Sciatic nerve (tissue), 2 donors: ENCODE data around the gene APBA2. TPM values are rescaled to one million over a fixed set of nuclear protein-coding genes. Genes with fewer than 3 reads are reported as not detected.
A peak's percentile ranks its signal among the peaks of the same experiment; 100 is the strongest.
"Not testable (repeated sequence)": the region's sequence is repeated elsewhere in the genome, so short reads cannot be mapped to it uniquely, and the experiment has no call there.

Experiments used
- ATAC-seq: fragments of 200-7000 bp; cut with Tn5 transposase; one replicate; pipeline ENCODE4 v1.9.1; 2020; ENCODE audit warnings: mild to moderate bottlenecking, moderate library complexity
- DNase-seq: peaks from one replicate; pipeline ENCODE4 v3.0.0-alpha.2; 2020; ENCODE audit warnings: low spot score
- intact Hi-C: fragments of 100-400 bp; cut with DNase I; formaldehyde crosslinking; loops from one replicate; pipeline ENCODE4 v1.14.2; 2022
- total RNA-seq: library from RNA; stranded (reverse); fragmentation: NEBNext Ultra II Directional; extraction: Animal tissue kit (Norgen Biotek cat#: 25700); gene quantifications from one replicate; pipeline ENCODE4 v1.2.1, GENCODE V29; 2021
- donor health status: DM: no; HTN: no; CAD: no.
- donor health status: DM: no; HTN: no; CAD: no.

Gene APBA2
- total RNA-seq, 1 donor from 2014 or later, result 3.5 TPM

DNA sequence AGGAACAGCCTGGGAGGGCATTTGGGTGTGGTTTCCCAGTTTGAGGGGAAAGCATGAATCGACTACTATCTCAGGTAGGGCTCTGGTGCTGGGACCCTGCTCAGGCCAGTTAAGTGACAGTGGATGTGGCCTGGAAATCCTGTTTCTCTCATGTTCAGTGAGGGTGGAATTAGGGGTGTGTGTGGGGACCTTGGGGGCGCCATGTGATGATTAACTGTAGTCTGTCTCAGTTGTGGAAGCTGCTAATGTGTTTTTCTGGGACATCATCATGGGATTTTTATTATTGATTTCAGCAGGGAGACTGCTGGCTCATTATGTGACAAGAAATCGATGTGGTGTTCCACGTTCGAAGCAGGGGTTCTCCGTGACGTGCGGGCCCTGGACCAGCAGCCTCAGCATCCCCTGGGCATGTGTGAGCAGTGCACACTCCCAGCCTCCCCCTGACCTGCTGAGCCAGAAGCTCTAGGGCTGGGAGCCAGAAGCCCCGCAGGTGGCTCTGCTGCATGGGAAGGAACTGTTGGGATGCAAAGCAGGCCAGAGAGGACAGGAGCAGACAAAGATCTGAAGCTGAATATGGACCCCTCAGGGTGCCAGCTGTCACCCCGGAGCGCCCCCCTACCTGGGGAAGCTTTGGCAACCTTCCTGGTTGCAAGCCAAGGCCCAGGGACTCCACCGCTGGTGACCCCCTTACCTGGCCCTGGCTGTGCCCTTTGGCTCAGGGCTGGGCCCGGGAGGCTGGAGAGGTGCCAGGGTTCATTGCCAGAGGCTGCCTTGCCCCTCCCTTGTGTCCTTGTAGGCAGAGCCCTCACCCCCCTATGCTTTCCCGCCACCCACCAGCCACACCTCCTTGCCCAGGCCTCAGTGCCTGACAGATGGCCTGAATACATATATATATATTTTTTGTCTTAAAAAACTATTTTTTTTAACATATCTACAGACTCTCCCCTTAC is 149.8 kb downstream of the APBA2 start:
- DNase-seq, result no peak
- no peak for ATAC-seq
- intact Hi-C loops, result no loop called here

DNA sequence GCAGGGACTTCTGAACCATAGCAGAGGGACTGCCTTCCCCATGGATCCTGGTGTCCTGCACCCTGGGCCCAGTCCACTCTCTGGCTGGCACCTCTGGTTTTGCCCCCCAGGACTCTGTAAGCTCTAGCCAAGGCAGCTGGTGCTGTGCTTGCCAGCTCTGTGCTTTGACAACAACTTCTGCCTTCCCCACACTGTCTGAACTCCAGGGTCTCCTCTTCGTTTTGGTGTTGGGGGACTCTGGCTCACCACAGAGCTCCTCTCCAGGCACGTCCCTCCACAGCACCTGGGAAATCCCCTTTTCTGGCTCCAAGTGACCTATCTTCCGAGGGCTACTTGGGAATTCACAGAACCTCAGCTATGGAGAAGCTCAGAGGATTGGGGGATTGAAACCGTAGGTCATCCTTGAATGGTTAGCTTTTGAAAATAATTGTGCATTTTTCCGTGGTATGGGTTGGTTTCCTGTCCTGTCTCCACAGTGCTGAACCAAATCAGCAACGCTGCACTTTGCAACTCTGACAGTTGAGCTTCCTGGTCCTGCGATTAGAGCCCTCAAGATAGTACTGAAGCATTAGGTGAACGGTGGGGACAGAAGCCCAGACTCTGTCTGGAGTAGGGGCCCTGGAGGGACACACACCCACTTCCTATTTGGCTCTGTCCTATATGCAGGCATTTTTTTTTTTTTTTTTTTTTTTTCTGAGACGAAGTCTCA is 152.4 kb downstream of the APBA2 start:
- intact Hi-C loops, result no loop called here
- DNase-seq, result no peak
- ATAC-seq, result no peak

DNA sequence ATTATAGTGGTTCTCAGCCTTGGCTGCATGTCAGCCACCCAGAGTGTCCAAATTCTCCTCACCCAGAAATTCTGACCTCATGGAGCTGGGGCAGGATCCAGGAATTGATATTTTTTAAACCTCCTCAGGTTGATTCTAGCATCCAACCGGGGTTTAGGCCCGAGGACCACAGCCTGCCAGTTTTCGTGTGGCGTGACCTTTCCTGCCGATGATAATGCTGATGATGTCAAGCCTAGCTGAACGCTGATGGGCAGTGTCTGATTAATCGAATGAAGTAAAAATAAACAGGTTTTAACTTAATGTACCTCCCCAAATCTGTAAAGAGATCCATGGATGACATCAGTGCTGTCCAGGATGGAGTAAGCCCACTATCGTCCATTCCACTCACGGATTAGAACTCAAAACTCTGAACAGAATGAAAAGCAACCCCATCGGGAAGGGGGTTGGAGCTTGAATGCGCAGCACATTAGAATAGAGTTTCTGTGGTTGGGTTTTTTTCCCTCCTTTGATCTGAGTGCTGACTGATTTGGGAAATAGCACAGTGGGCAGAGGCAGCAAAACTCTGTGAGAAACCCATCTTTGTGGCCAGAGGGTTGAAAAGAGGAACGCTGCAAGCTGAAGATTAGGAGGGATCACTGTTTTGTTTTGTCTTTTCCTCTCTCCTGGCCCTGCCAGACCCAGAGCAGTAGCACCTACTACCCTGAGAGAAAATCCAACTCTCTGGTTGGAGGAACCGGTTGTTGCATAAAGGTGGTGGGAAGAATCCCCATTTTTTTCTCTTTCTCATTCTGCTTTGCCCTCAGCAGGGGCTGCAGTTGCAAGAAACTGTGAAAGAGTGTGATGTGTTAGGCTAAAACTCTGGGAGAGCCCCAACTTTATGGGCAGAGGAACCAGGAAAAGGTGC is 153.9 kb downstream of the APBA2 start:
- intact Hi-C loops, result no loop called here
- DNase-seq, result no peak
- no peak for ATAC-seq

DNA sequence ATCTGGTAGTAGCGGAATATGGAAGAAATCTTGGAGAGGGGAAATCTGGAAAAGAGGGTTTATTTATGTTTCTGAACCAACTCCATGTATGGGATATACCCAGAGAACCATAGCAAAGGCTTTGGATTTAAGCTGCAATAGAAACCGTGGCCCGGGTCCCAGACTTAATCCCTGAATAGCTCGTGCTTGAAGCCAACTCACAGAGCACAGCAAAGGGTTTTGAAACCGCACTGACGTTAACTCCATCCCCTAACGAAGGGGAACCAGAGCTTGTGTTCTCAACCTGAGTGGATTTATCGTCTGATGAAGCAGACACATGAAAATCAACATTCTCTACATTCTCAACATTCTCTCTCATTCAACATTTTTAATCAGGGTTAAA is 154.6 kb downstream of the APBA2 start:
- no peak for ATAC-seq
- intact Hi-C loops, result no loop called here
- DNase-seq, result no peak

DNA sequence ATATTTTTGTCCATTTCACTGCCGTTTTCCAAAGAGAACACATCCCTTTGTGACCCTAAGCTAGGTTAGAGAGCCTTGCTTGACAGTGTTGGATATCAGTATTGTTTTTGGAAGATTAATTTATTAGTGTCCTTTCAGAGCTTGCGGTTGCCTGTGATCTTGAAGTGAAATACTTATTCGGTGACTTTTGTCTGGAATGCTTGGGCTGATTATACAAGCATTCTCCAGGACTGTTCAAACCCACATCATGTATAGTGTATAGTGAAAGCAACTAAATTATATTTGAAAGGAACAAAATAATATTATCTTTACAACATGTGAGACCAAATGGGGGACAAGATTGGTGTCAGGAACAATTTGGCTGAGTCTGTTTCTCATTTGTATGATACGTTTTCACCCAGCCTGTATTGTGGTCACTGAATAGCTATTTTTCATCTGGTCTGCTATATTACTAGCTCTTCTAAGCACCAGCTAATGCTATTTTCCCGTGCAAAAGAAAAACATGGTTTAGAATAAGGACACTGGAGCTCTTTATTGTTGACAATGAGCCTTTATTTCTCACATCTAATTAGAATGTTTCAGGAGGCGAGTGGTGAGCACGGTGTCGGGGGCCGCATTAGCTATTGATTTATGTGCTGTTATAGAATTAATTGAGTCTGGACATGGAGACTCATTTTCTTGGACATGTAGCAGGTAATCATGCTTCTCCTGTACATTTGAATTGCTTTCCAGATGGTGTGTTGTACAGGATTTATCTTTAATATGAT is 158.1 kb downstream of the APBA2 start:
- ATAC-seq, result no peak
- intact Hi-C loops, result no loop called here
- peak; percentile 8 for DNase-seq

DNA sequence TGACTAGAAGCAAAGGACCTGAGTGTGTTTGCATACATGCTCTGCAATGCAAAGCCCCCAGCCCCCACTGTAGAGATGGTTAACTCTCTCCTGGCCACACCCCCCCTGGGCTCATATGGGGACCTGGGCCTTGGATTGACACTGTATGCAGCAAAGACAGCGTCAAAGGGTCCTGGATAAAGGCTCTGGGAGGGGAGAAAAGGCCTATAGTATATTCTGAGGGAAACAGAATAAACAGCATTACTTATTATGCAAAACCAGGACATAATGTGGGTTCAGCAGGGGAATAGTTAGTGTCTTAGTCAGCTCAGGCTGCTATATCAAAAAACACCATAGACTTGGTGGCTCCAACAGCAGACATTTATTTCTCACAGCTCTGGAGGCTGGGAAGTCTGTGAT is 158.7 kb downstream of the APBA2 start:
- ATAC-seq (no peak), DNase-seq (peak; percentile 28)
- intact Hi-C loops, result no loop called here

DNA sequence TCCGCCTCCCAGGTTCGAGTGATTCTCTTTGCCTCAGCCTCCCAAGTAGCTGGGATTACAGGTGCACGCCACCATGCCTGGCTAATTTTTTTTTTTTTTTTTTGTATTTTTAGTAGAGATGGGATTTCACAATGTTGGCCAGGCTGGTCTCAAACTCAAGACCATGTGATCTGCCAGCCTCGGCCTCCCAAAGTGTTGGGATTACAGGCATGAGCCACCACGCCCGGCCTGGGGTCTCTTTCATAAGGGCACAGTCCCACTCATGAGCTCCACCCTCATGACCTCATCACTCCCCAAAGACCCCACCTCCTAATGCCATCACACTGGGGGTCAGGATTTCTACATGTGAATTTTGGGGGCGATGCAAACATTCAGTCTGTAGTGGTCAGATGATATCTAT is 159.4 kb downstream of the APBA2 start:
- ATAC-seq, intact Hi-C loops: not testable (repeated sequence)
- DNase-seq, result peak; percentile 5

DNA sequence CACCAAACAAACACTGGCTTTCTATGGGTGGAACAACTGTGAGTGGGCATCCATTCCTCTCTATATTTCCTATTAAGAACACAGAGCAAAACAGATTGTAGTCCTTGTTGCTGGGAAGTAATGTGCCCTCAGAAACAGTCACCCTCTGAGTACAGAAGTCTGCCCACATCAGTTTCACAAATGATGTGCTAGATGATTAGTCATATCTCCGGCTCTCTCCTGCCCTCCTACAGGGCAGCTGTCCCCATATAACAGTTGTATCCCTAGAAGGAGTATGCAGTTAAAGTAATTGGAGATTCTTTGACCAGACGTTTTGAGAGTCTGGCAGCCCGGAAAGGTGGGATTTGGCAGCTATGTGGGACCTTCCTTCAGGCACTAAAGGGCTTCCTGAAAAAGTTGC is 159.9 kb downstream of the APBA2 start:
- ATAC-seq, result no peak
- intact Hi-C loops, result no loop called here
- DNase-seq, result no peak

DNA sequence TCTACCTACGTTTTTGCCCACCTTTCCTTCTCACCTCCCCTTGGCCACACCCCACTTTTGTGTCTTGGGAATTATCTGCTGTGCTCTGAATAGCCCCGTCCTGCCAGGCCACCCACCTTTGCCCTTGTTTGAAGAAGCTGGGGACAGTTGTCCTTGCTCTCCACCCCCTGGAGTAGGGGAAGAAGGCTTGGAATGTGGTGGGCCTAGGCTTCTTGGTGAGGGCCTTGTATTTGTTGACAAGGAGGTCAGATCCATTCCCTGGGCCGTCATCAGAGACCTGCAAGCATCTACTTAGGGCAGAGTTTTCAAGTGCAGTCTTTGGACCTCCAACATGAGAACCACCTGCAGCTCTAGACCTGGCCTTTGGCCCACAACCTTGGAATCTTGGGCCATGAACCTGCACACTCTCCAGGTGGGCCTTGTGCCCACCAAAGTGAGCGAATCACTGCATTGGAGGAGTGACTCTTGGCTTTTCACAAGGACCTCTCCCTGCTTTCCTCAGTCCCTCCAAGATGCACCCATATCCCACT is 160.6 kb downstream of the APBA2 start:
- intact Hi-C loops, result no loop called here
- no peak for ATAC-seq

DNA sequence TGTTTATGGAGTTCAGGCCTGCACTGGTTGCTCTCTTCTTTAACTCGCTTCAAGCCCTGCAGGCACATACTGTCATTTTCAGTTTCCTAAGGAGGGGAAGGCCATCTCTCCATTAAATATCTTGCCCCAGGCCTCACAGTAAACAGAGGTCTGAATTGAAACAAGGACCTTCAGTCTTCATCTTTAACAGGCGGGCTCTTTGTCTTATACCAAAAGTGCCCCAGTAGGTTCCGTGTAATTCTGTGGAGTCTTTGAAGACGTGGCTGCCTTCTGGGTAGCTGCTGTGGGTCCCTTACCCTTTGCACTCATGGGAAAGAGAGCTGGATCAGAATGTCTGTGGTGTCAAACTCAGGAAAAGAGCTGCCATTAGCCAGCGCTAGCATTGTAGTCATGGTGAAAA is 161.2 kb downstream of the APBA2 start:
- DNase-seq, result peak; percentile 3
- intact Hi-C loops, result no loop called here
- no peak for ATAC-seq

More for the DNA sequence above, 160.6 kb downstream of the APBA2 start:
- DNase-seq, result no peak

DNA sequence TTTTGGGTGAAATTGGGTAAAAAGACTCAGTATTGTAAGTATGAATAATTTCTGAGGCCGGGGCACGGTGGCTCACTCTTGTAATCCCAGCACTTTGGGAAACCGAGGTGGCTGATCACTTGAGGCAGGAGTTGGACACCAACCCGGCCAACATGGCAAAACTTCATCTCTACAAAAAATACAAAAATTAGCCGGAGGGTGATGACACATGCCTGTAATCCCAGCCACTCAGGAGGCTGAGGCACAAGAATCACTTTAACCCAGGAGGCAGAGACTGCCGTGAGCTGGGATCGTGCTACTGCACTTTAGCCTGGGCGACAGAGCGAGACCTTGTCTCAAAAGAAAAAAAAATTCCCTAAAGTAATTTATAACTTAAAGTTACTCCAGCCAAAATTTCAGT is 162.2 kb downstream of the APBA2 start:
- ATAC-seq (no peak), DNase-seq (peak; percentile 17)
- intact Hi-C loops, result no loop called here

DNA sequence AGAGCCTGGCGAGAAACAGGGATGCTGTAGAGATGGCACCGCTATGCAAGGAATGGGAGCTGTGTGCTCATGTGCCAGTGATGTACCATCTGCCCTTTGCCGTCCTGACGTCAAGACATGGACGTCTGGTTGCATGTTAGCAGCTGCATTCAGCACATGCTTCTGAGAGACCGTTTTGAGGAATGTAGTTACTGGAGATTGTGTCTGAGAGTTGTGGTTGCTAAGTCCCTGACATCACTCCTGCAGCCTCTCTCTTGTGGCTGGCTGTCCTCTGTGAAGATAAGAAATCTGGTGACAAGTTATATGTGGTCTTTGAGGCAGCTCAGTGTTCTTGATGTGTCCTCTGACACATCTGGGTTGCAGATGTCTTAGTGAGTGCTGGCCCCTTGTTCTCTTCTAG is 165.1 kb downstream of the APBA2 start:
- no peak for DNase-seq
- intact Hi-C loops, result no loop called here
- ATAC-seq, result no peak

DNA sequence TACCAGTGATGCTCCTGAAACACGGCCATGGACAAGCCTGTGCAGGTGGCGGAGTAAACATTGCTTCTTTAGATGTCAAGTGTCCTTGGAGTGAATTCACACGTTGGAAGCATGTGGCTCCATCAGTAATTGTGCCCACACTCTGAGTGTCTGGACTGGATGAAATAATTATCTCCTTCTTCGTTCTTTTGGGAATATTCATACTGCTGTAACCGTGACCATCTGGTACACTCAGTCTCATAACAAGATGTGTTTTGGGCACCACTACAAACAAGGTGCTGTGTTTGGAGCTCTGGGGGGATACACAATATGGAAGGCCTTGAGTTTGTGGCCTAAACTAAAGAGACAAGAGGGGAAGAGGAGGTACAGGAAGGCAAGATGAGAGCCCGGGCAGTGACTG is 165.6 kb downstream of the APBA2 start:
- DNase-seq (no peak), ATAC-seq (no peak)
- intact Hi-C loops, result no loop called here

DNA sequence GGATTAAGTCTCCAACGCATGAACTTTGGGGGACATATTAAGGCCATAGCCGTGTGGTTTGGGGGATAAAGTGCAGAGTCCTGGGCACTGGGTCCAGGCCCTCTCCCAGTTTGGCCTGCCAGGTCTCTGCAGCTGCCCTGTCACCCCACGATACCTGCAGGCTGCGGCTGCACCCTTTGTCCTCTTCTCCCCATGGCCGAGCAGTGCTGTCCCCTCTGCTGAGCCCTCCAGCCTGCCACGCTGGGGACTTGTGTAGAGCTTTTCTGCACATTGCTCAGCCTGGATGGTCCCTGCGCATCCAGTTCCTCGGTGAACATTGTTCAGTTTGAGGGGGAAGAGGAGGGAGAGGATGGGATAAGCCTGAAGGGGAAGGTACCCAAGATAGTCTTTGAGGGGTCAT is 167.2 kb downstream of the APBA2 start:
- intact Hi-C loops, result no loop called here
- no peak for ATAC-seq
- no peak for DNase-seq

DNA sequence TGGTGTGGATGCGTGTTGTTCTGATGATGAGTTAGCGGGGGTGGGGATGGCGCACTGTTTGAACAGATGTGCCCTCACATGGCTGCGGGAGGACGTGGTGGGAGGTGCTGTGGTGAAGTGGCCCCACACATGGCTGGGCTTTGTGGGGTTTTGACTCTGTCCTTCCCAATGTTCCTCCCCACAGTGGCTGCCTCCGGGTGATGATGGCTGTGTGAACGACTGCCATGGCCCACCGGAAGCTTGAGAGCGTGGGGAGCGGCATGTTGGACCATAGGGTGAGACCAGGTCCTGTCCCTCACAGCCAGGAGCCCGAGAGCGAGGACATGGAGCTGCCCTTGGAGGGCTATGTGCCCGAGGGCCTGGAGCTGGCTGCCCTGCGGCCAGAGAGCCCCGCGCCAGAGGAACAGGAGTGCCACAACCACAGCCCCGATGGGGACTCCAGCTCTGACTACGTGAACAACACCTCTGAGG is 167.9 kb downstream of the APBA2 start:
- intact Hi-C loops, result no loop called here

DNA sequence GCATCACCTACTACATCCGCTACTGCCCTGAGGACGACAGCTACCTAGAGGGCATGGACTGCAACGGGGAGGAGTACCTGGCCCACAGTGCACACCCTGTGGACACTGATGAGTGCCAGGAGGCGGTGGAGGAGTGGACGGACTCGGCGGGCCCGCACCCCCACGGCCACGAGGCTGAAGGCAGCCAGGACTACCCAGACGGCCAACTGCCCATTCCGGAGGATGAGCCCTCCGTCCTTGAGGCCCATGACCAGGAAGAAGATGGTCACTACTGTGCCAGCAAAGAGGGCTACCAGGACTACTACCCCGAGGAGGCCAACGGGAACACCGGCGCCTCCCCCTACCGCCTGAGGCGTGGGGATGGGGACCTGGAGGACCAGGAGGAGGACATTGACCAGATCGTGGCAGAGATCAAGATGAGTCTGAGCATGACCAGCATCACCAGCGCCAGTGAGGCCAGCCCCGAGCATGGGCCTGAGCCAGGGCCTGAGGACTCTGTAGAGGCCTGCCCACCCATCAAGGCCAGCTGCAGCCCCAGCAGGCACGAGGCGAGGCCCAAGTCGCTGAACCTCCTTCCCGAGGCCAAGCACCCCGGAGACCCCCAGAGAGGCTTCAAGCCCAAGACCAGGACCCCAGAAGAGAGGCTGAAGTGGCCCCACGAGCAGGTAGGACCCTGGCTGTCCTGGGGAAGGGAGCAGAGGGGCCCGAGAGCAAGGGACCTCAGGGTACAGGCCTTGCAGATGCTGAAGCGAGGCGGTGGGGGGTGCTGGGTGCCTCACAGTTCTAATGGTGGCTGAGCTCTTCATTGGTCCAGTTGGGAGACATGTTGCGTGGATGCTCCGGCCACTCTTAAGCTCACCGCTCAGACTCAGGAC is 168.6 kb downstream of the APBA2 start:
- DNase-seq, result no peak
- intact Hi-C loops, result no loop called here
- peak; percentile 24 for ATAC-seq

More for the DNA sequence above, 167.9 kb downstream of the APBA2 start:
- ATAC-seq, result no peak
- DNase-seq, result no peak

DNA sequence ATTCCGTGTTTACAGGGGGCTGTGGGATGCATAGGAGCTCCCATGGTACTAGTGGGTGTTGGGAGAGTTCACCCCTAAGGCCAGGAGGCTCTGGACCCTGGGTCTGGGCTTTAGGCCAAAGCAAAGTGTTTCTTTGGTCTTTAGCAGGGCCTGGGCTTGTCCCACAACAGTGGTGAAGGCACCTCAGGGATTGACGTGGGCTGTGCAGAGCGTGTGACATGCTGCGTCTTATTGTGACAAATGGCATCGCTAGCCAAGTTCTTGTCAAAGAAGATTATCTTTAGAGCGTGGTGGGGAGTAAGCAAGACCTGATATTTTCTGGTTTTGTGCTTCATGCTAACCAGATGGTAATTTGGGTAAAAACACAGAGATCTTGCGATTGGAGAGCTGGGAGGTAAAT is 170.1 kb downstream of the APBA2 start:
- intact Hi-C loops, result no loop called here
- no peak for ATAC-seq
- DNase-seq, result no peak
